Activated CD4-positive, alpha-beta memory T cell treated with anti-CD3 and anti-CD28 coated beads, Interleukin-2, amount 10 ng/mL, durations not matched to agents 7 days and 5 days (primary cell): ENCODE measurements around the gene MMP23B. TPM values are rescaled to one million over a fixed set of nuclear protein-coding genes. Genes with fewer than 3 reads are reported as not detected.
"Not testable (repeated sequence)": the region's sequence is repeated elsewhere in the genome, so short reads cannot be mapped to it uniquely, and the experiment has no call there.

ENCODE experiments used
- CTCF ChIA-PET: fragments of 350-600 bp; sonication (Branson Sonifier 250); formaldehyde crosslinking; loops from one replicate; lab custom pipeline; 2021; ENCODE audit warnings: antibody characterized with exemption, inconsistent platforms; lab: Charles Lee
- POLR2A ChIA-PET: fragments of 350-600 bp; sonication (Branson Sonifier 250); formaldehyde crosslinking; loops from one replicate; lab custom pipeline; 2021; ENCODE audit warnings: antibody characterized with exemption; lab: Charles Lee
- DNase-seq: peaks from one replicate; pipeline ENCODE4 v3.0.0-alpha.2; 2020
- H3K27ac Mint-ChIP-seq: one replicate; pipeline ENCODE4 v1.8.0; 2021; ENCODE audit warnings: mild to moderate bottlenecking, mixed read lengths
- H3K27me3 Mint-ChIP-seq: one replicate; pipeline ENCODE4 v1.8.0; 2021; ENCODE audit warnings: mixed read lengths
- H3K36me3 Mint-ChIP-seq: one replicate; pipeline ENCODE4 v1.8.0; 2021; ENCODE audit warnings: low read depth, mixed read lengths
- H3K4me1 Mint-ChIP-seq: one replicate; pipeline ENCODE4 v1.8.0; 2021; ENCODE audit warnings: mixed read lengths
- H3K4me3 Mint-ChIP-seq: one replicate; pipeline ENCODE4 v1.8.0; 2021; ENCODE audit warnings: mild to moderate bottlenecking, mixed read lengths
- H3K9me3 Mint-ChIP-seq: one replicate; pipeline ENCODE4 v1.8.0; 2021; ENCODE audit warnings: mixed read lengths
- total RNA-seq, 2 experiments: library from RNA; stranded (reverse); gene quantifications; one replicate each; pipeline ENCODE4 v1.2.3, GENCODE V29; 2021

Gene MMP23B
- total RNA-seq, 2 experiments from 2014 or later, result 0.63 to 2.4 TPM

- H3K4me1 Mint-ChIP-seq, POLR2A ChIA-PET, H3K27ac Mint-ChIP-seq, H3K27me3 Mint-ChIP-seq, H3K9me3 Mint-ChIP-seq, H3K4me3 Mint-ChIP-seq, DNase-seq, H3K36me3 Mint-ChIP-seq, CTCF ChIA-PET: not testable (repeated sequence)
These were observed 2.6 kb downstream of the MMP23B start for GRCh38 chr1:1634613-1635012.

- H3K27ac Mint-ChIP-seq, H3K36me3 Mint-ChIP-seq, POLR2A ChIA-PET, H3K9me3 Mint-ChIP-seq, CTCF ChIA-PET, H3K4me1 Mint-ChIP-seq, DNase-seq, H3K4me3 Mint-ChIP-seq, H3K27me3 Mint-ChIP-seq: not testable (repeated sequence)
These were observed 4.9 kb downstream of the MMP23B start for GRCh38 chr1:1636621-1637478.

GRCh38 chr1:1637479-1637875 lies 5.5 kb downstream of the MMP23B start:
- H3K27me3 Mint-ChIP-seq, H3K9me3 Mint-ChIP-seq, CTCF ChIA-PET, POLR2A ChIA-PET, H3K27ac Mint-ChIP-seq, DNase-seq, H3K4me1 Mint-ChIP-seq, H3K4me3 Mint-ChIP-seq, H3K36me3 Mint-ChIP-seq: not testable (repeated sequence)

- H3K27me3 Mint-ChIP-seq, H3K36me3 Mint-ChIP-seq, H3K9me3 Mint-ChIP-seq, H3K27ac Mint-ChIP-seq, H3K4me3 Mint-ChIP-seq, DNase-seq, CTCF ChIA-PET, H3K4me1 Mint-ChIP-seq, POLR2A ChIA-PET: not testable (repeated sequence)
These were observed 6.6 kb downstream of the MMP23B start for GRCh38 chr1:1638528-1638927.

GRCh38 chr1:1639368-1639767 lies 7.4 kb downstream of the MMP23B start:
- CTCF ChIA-PET, H3K4me3 Mint-ChIP-seq, H3K9me3 Mint-ChIP-seq, DNase-seq, POLR2A ChIA-PET, H3K27ac Mint-ChIP-seq, H3K27me3 Mint-ChIP-seq, H3K4me1 Mint-ChIP-seq, H3K36me3 Mint-ChIP-seq: not testable (repeated sequence)

- DNase-seq, H3K36me3 Mint-ChIP-seq, H3K27ac Mint-ChIP-seq, POLR2A ChIA-PET, H3K9me3 Mint-ChIP-seq, H3K4me3 Mint-ChIP-seq, CTCF ChIA-PET, H3K4me1 Mint-ChIP-seq, H3K27me3 Mint-ChIP-seq: not testable (repeated sequence)
These were observed 8.1 kb downstream of the MMP23B start for GRCh38 chr1:1640081-1640480.

GRCh38 chr1:1640711-1641461 lies 8.9 kb downstream of the MMP23B start:
- H3K4me1 Mint-ChIP-seq, H3K27ac Mint-ChIP-seq, H3K27me3 Mint-ChIP-seq, H3K4me3 Mint-ChIP-seq, DNase-seq, H3K9me3 Mint-ChIP-seq, POLR2A ChIA-PET, CTCF ChIA-PET: not testable (repeated sequence)
- H3K36me3 Mint-ChIP-seq, result peaks cover 11% of the 10 kb centered on the region

GRCh38 chr1:1646326-1646725 lies 14.4 kb downstream of the MMP23B start:
- H3K9me3 Mint-ChIP-seq, DNase-seq, POLR2A ChIA-PET, H3K27ac Mint-ChIP-seq, H3K4me1 Mint-ChIP-seq, CTCF ChIA-PET, H3K4me3 Mint-ChIP-seq, H3K27me3 Mint-ChIP-seq: not testable (repeated sequence)
- peaks cover 40% of the 10 kb centered on the region for H3K36me3 Mint-ChIP-seq

GRCh38 chr1:1647567-1648241 lies 15.7 kb downstream of the MMP23B start:
- H3K27me3 Mint-ChIP-seq, H3K9me3 Mint-ChIP-seq: not testable (repeated sequence)

GRCh38 chr1:1648265-1648664 lies 16.3 kb downstream of the MMP23B start:
- H3K9me3 Mint-ChIP-seq, CTCF ChIA-PET, H3K27ac Mint-ChIP-seq, H3K4me3 Mint-ChIP-seq, H3K27me3 Mint-ChIP-seq, POLR2A ChIA-PET, DNase-seq, H3K4me1 Mint-ChIP-seq: not testable (repeated sequence)
- peaks cover 55% of the 10 kb centered on the region for H3K36me3 Mint-ChIP-seq

More at GRCh38 chr1:1647567-1648241, 15.7 kb downstream of the MMP23B start:
- H3K4me1 Mint-ChIP-seq, DNase-seq, H3K27ac Mint-ChIP-seq, POLR2A ChIA-PET, H3K4me3 Mint-ChIP-seq, CTCF ChIA-PET: not testable (repeated sequence)
- peaks cover 54% of the 10 kb centered on the region for H3K36me3 Mint-ChIP-seq

- H3K9me3 Mint-ChIP-seq, H3K27me3 Mint-ChIP-seq, CTCF ChIA-PET: not testable (repeated sequence)
- POLR2A ChIA-PET, result interaction anchor here (0.6 to 1.2 kb wide), 2 partner anchors 65 to 69 kb away, joined by 3 to 5 read pairs; partner anchors contain the start of gene CDK11A
- Mint-ChIP-seq H3K36me3 (peaks cover 20% of the 10 kb centered on the region), H3K27ac (peak within 1 kb of the TSS; percentile 100), H3K4me1 (peaks cover 15% of the 10 kb centered on the region), H3K4me3 (peak within 1 kb of the TSS; percentile 94)
- peak; percentile 94 for DNase-seq
These were observed 26.9 kb downstream of the MMP23B start, which contains the start of gene CDK11B for GRCh38 chr1:1658583-1659549. Gene CDK11B (minus strand): TSS chr1:1659004. CDS start chr1:1657485, 1,519 bp downstream.

- POLR2A ChIA-PET, H3K27ac Mint-ChIP-seq, DNase-seq, H3K4me3 Mint-ChIP-seq, H3K9me3 Mint-ChIP-seq, H3K27me3 Mint-ChIP-seq: not testable (repeated sequence)
- CTCF ChIA-PET, result interaction anchor here (0.6 kb wide), 1 partner anchor 223 kb away, joined by 4 read pairs; no protein-coding TSS in a partner anchor
- H3K36me3 Mint-ChIP-seq, result peaks cover 13% of the 10 kb centered on the region
- peaks cover 12% of the 10 kb centered on the region for H3K4me1 Mint-ChIP-seq
These were observed 30.4 kb downstream of the MMP23B start for GRCh38 chr1:1662392-1662791.
